NCI-H2227 (cell line): Measurements from ENCODE around the gene PDLIM1.

Source experiments
- DNase-seq: peaks from one replicate; lab custom pipeline; 2025; ENCODE audit not compliant: unreplicated experiment; lab: John Stamatoyannopoulos, UW

Gene PDLIM1

GRCh38 chr10:95289003-95289920 lies 1.5 kb downstream of the PDLIM1 start:
- peak; percentile 51 for DNase-seq

- DNase-seq, result no peak
These were observed 2.5 kb downstream of the PDLIM1 start for GRCh38 chr10:95288303-95288702.

GRCh38 chr10:95287281-95287680 lies 3.5 kb downstream of the PDLIM1 start:
- DNase-seq, result no peak

GRCh38 chr10:95286707-95287106 lies 4.1 kb downstream of the PDLIM1 start:
- DNase-seq, result no peak

GRCh38 chr10:95285556-95285955 lies 5.2 kb downstream of the PDLIM1 start:
- no peak for DNase-seq

- no peak for DNase-seq
These were observed 6.0 kb downstream of the PDLIM1 start for GRCh38 chr10:95284807-95285206.

GRCh38 chr10:95282107-95282506 lies 8.7 kb downstream of the PDLIM1 start:
- no peak for DNase-seq

GRCh38 chr10:95281206-95281605 lies 9.6 kb downstream of the PDLIM1 start:
- DNase-seq, result no peak

GRCh38 chr10:95280637-95281036 lies 10.2 kb downstream of the PDLIM1 start:
- no peak for DNase-seq

GRCh38 chr10:95279042-95279820 lies 11.6 kb downstream of the PDLIM1 start:
- DNase-seq, result no peak

GRCh38 chr10:95278061-95278988 lies 12.5 kb downstream of the PDLIM1 start:
- DNase-seq, result no peak

- DNase-seq, result no peak
These were observed 13.2 kb downstream of the PDLIM1 start for GRCh38 chr10:95277614-95278013.

GRCh38 chr10:95277201-95277570 lies 13.6 kb downstream of the PDLIM1 start:
- no peak for DNase-seq

GRCh38 chr10:95276367-95277200 lies 14.2 kb downstream of the PDLIM1 start:
- DNase-seq, result no peak

- no peak for DNase-seq
These were observed 15.0 kb downstream of the PDLIM1 start for GRCh38 chr10:95275726-95276366.

GRCh38 chr10:95273393-95274312 lies 17.1 kb downstream of the PDLIM1 start:
- DNase-seq, result no peak

- no peak for DNase-seq
These were observed 22.4 kb downstream of the PDLIM1 start for GRCh38 chr10:95268438-95268837.

- DNase-seq, result no peak
These were observed 23.6 kb downstream of the PDLIM1 start for GRCh38 chr10:95267251-95267650.

GRCh38 chr10:95266674-95267095 lies 24.1 kb downstream of the PDLIM1 start:
- no peak for DNase-seq
